ENCODE measurements around the gene TIMM13. TPM values are rescaled to one million over a fixed set of nuclear protein-coding genes. Genes with fewer than 3 reads are reported as not detected.
"Not testable (repeated sequence)": the region's sequence is repeated elsewhere in the genome, so short reads cannot be mapped to it uniquely, and the experiment has no call there.

The TIMM13 gene
- total RNA-seq, 2 donors from 2014 or later, result 52.0 to 52.3 TPM

GRCh38 chr19:2399582-2399981, 27.8 kb downstream of the TIMM13 start:
- DNase-seq (ENCODE audit: low spot score), result no peak
- Histone ChIP-seq H3K4me3 (no peak overlapping the region), H3K27ac (no peak overlapping the region), H3K36me3 (no peaks in the 10 kb centered on the region), H3K27me3 (replicated peaks; ENCODE audit: insufficient read depth) (no peaks in the 10 kb centered on the region), H3K9me3 (no peaks in the 10 kb centered on the region), H3K4me1 (replicated peaks) (no peaks in the 10 kb centered on the region)
- no peak for TF ChIP-seq POLR2AphosphoS5 (IDR thresholded peaks at IDR 0.05)
- TF ChIP-seq CTCF (IDR thresholded peaks at IDR 0.05), result no peak
- TF ChIP-seq POLR2A (IDR thresholded peaks at IDR 0.05), result no peak
- intact Hi-C loops (cut with DNase I), result no loop called here
- 96% methylated on average over 4 of the region's 4 CpGs for WGBS

- Histone ChIP-seq H3K36me3 (no peaks in the 10 kb centered on the region), H3K27ac (no peak overlapping the region), H3K9me3 (no peaks in the 10 kb centered on the region), H3K4me3 (no peak overlapping the region), H3K4me1 (replicated peaks) (no peaks in the 10 kb centered on the region), H3K27me3 (replicated peaks; ENCODE audit: insufficient read depth) (no peaks in the 10 kb centered on the region)
- no peak for DNase-seq (ENCODE audit: low spot score)
- 82% methylated on average over 14 of the region's 14 CpGs for WGBS
- intact Hi-C loops (cut with DNase I), result no loop called here
- TF ChIP-seq POLR2A (IDR thresholded peaks at IDR 0.05), result no peak
- no peak for TF ChIP-seq CTCF (IDR thresholded peaks at IDR 0.05)
- TF ChIP-seq POLR2AphosphoS5 (IDR thresholded peaks at IDR 0.05), result peak; percentile 17
Measured at GRCh38 chr19:2398735-2399305, 28.6 kb downstream of the TIMM13 start.

DNA sequence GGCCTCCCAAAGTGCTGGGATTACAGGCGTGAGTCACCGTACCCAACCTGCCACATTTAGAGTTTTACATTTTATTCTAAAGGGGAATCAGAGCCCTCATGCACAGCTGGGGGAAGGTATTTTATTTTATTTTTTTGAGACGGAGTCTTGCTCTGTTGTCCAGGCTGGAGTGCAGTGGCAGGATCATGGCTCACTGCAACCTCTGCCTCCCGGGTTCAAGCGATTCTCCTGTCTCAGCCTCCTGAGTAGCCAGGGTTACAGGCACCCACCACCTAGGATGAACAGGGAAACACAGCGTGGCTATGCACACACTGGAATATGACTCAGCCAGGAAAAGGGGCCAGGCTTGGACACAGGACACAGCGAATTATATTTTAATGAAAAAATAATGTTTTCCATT, 30.2 kb downstream of the TIMM13 start:
- intact Hi-C loops (cut with DNase I); H3K4me1 ChIP-seq (replicated peaks); H3K27ac ChIP-seq; DNase-seq (ENCODE audit: low spot score); H3K27me3 ChIP-seq (replicated peaks; ENCODE audit: insufficient read depth); H3K36me3 ChIP-seq; H3K9me3 ChIP-seq; H3K4me3 ChIP-seq: not testable (repeated sequence)
- WGBS, result 96% methylated on average over 7 of the region's 7 CpGs

GRCh38 chr19:2395293-2395829, 32.0 kb downstream of the TIMM13 start:
- intact Hi-C loops (cut with DNase I), result not testable (repeated sequence)

GRCh38 chr19:2394442-2395292, 32.7 kb downstream of the TIMM13 start:
- intact Hi-C loops (cut with DNase I), result loop anchor here (5.0 kb wide), 2 partner anchors 157 to 232 kb away; partner anchors contain the start of genes DOT1L, PLEKHJ1 and SF3A2
- WGBS, result 73% methylated on average over 27 of the region's 27 CpGs

More at GRCh38 chr19:2395293-2395829, 32.0 kb downstream of the TIMM13 start:
- H3K27me3 ChIP-seq (replicated peaks; ENCODE audit: insufficient read depth); H3K4me3 ChIP-seq; H3K4me1 ChIP-seq (replicated peaks); H3K27ac ChIP-seq; H3K9me3 ChIP-seq; H3K36me3 ChIP-seq; DNase-seq (ENCODE audit: low spot score): not testable (repeated sequence)
- WGBS, result 86% methylated on average over 18 of the region's 18 CpGs

GRCh38 chr19:2394054-2394441, 33.3 kb downstream of the TIMM13 start:
- DNase-seq (ENCODE audit: low spot score), result no peak
- Histone ChIP-seq H3K9me3 (no peaks in the 10 kb centered on the region), H3K27me3 (replicated peaks; ENCODE audit: insufficient read depth) (no peaks in the 10 kb centered on the region), H3K27ac (no peak overlapping the region), H3K4me3 (no peak overlapping the region), H3K36me3 (no peaks in the 10 kb centered on the region), H3K4me1 (replicated peaks) (no peaks in the 10 kb centered on the region)
- intact Hi-C loops (cut with DNase I), result loop anchor here (5.0 kb wide), 2 partner anchors 157 to 232 kb away; partner anchors contain the start of genes DOT1L, PLEKHJ1 and SF3A2
- no peak for TF ChIP-seq POLR2AphosphoS5 (IDR thresholded peaks at IDR 0.05)
- no peak for TF ChIP-seq CTCF (IDR thresholded peaks at IDR 0.05)
- no peak for TF ChIP-seq POLR2A (IDR thresholded peaks at IDR 0.05)
- 72% methylated on average over 8 of the region's 8 CpGs for WGBS

More at GRCh38 chr19:2394442-2395292, 32.7 kb downstream of the TIMM13 start:
- H3K27ac ChIP-seq, result no peak overlapping the region
- H3K4me3 ChIP-seq, result no peak overlapping the region
- H3K4me1 ChIP-seq (replicated peaks), result no peaks in the 10 kb centered on the region
- H3K36me3 ChIP-seq, result no peaks in the 10 kb centered on the region
- no peak for TF ChIP-seq POLR2AphosphoS5 (IDR thresholded peaks at IDR 0.05)
- no peaks in the 10 kb centered on the region for H3K27me3 ChIP-seq (replicated peaks; ENCODE audit: insufficient read depth)
- DNase-seq (ENCODE audit: low spot score), result no peak
- no peaks in the 10 kb centered on the region for H3K9me3 ChIP-seq

- intact Hi-C loops (cut with DNase I), result loop anchor here (5.0 kb wide), 2 partner anchors 156 to 231 kb away; partner anchors contain the start of genes DOT1L, PLEKHJ1 and SF3A2
- WGBS, result 77% methylated on average over 8 of the region's 8 CpGs
- not testable (repeated sequence) for DNase-seq (ENCODE audit: low spot score)
Measured at GRCh38 chr19:2392899-2393298, 34.5 kb downstream of the TIMM13 start.

More at GRCh38 chr19:2392899-2393298, 34.5 kb downstream of the TIMM13 start:
- not testable (repeated sequence) for H3K4me3 ChIP-seq; H3K36me3 ChIP-seq; H3K27me3 ChIP-seq (replicated peaks; ENCODE audit: insufficient read depth); H3K27ac ChIP-seq; H3K9me3 ChIP-seq; H3K4me1 ChIP-seq (replicated peaks)
